SK-N-SH treated with all-trans-retinoic acid at 6 μM for 48 hours (cell line): ENCODE data around the gene C18orf63.

ENCODE experiments used
- ARNTL ChIP-seq: fragments of 450-650 bp; formaldehyde crosslinking; IDR thresholded peaks from 2 replicates; pipeline ENCODE4 v1.5.0; 2020; ENCODE audit warnings: low read depth, mild to moderate bottlenecking, moderate library complexity, borderline replicate concordance
- CREB5 ChIP-seq: fragments of 250-450 bp; sonication (Bioruptor Pico); IDR thresholded peaks from 2 replicates; pipeline ENCODE4 v1.5.1; 2020; ENCODE audit warnings: low read depth, mild to moderate bottlenecking, moderate library complexity
- CSDC2 ChIP-seq: fragments of 250-450 bp; sonication (Bioruptor Pico); IDR thresholded peaks from 2 replicates; pipeline ENCODE4 v1.5.0; 2020; ENCODE audit warnings: mild to moderate bottlenecking, moderate library complexity
- CSRNP3 ChIP-seq: fragments of 250-450 bp; sonication (Bioruptor Pico); IDR thresholded peaks from 2 replicates; pipeline ENCODE4 v1.5.1; 2021; ENCODE audit warnings: mild to moderate bottlenecking, moderate library complexity
- ISL1 ChIP-seq: fragments of 250-450 bp; sonication (Bioruptor Pico); IDR thresholded peaks from 2 replicates; pipeline ENCODE4 v2.1.2; 2022; ENCODE audit warnings: mild to moderate bottlenecking, moderate library complexity
- OSR1 ChIP-seq: fragments of 250-450 bp; sonication (Bioruptor Pico); IDR thresholded peaks from 2 replicates; pipeline ENCODE4 v1.8.0; 2022; ENCODE audit warnings: moderate library complexity, mild to moderate bottlenecking, inconsistent platforms
- RARB ChIP-seq: fragments of 250-450 bp; sonication (Bioruptor Pico); IDR thresholded peaks from 2 replicates; pipeline ENCODE4 v1.8.0; 2021; ENCODE audit warnings: mild to moderate bottlenecking, moderate library complexity
- TOX ChIP-seq: fragments of 250-450 bp; sonication (Bioruptor Pico); IDR thresholded peaks from 2 replicates; pipeline ENCODE4 v1.8.0; 2021; ENCODE audit warnings: mild to moderate bottlenecking, moderate library complexity, borderline replicate concordance
- TSHZ2 ChIP-seq: fragments of 250-450 bp; sonication (Bioruptor Pico); IDR thresholded peaks from 2 replicates; pipeline ENCODE4 v1.5.0; 2020; ENCODE audit warnings: mild to moderate bottlenecking, moderate library complexity
- ZC3H10 ChIP-seq: fragments of 250-450 bp; sonication (Bioruptor Pico); IDR thresholded peaks from 2 replicates; pipeline ENCODE4 v1.5.1; 2021; ENCODE audit warnings: mild to moderate bottlenecking, moderate library complexity
- ZFP3 ChIP-seq: fragments of 250-450 bp; sonication (Bioruptor Pico); IDR thresholded peaks from 2 replicates; pipeline ENCODE4 v1.5.0; 2020; ENCODE audit warnings: mild to moderate bottlenecking, moderate library complexity
- TF ChIP-seq, protein P1 (sequence below): fragments of 250-450 bp; sonication (Bioruptor Pico); IDR thresholded peaks from 2 replicates; pipeline ENCODE4 v1.8.0; 2020; ENCODE audit warnings: mild to moderate bottlenecking, moderate library complexity, borderline replicate concordance
- TF ChIP-seq, protein P2 (sequence below): fragments of 250-450 bp; sonication (Bioruptor Pico); IDR thresholded peaks from 2 replicates; pipeline ENCODE4 v1.8.0; 2021; ENCODE audit warnings: low read depth, mild to moderate bottlenecking, moderate library complexity, borderline replicate concordance

DNA sequence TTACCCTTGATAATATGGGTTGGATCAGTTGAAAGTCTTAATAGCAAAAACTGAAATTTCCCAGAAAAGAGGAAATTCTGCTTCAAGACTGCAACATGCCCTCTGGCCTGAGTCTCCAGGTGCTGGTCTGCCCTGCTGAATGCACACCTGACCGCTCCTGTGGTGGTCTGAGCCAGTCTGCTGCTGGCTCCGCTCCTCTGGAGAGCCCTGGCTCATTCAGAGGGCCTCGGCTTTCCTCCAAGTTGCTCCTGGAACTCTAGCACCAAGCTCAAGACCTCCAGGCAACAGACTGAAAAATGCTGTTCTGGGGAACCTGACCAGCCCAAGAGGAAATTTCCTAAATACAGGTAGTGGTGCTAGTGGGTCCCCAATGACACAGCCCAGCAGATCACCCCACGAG is 76.7 kb downstream of the C18orf63 start:
- TF ChIP-seq ZC3H10 (no peak), ARNTL (CRISPR knock-in tag) (no peak), CREB5 (CRISPR knock-in tag) (no peak), OSR1 (CRISPR knock-in tag) (no peak), TOX (CRISPR knock-in tag) (no peak), ZFP3 (CRISPR knock-in tag) (no peak), ISL1 (CRISPR knock-in tag) (no peak), RARB (CRISPR knock-in tag) (no peak), CSRNP3 (CRISPR knock-in tag) (no peak), CSDC2 (no peak), TSHZ2 (CRISPR knock-in tag) (no peak)
- TF ChIP-seq, protein P1, sequence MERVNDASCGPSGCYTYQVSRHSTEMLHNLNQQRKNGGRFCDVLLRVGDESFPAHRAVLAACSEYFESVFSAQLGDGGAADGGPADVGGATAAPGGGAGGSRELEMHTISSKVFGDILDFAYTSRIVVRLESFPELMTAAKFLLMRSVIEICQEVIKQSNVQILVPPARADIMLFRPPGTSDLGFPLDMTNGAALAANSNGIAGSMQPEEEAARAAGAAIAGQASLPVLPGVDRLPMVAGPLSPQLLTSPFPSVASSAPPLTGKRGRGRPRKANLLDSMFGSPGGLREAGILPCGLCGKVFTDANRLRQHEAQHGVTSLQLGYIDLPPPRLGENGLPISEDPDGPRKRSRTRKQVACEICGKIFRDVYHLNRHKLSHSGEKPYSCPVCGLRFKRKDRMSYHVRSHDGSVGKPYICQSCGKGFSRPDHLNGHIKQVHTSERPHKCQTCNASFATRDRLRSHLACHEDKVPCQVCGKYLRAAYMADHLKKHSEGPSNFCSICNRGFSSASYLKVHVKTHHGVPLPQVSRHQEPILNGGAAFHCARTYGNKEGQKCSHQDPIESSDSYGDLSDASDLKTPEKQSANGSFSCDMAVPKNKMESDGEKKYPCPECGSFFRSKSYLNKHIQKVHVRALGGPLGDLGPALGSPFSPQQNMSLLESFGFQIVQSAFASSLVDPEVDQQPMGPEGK (CRISPR knock-in tag), result no peak
- TF ChIP-seq, protein P2, sequence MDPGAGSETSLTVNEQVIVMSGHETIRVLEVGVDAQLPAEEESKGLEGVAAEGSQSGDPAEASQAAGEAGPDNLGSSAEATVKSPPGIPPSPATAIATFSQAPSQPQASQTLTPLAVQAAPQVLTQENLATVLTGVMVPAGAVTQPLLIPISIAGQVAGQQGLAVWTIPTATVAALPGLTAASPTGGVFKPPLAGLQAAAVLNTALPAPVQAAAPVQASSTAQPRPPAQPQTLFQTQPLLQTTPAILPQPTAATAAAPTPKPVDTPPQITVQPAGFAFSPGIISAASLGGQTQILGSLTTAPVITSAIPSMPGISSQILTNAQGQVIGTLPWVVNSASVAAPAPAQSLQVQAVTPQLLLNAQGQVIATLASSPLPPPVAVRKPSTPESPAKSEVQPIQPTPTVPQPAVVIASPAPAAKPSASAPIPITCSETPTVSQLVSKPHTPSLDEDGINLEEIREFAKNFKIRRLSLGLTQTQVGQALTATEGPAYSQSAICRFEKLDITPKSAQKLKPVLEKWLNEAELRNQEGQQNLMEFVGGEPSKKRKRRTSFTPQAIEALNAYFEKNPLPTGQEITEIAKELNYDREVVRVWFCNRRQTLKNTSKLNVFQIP (CRISPR knock-in tag), result no peak
